ENCODE results near the gene FCGR3A.
"Not testable (repeated sequence)": the region's sequence is repeated elsewhere in the genome, so short reads cannot be mapped to it uniquely, and the experiment has no call there.

- TF ChIP-seq GABPA (IDR thresholded peaks at IDR 0.05; ENCODE audit: borderline replicate concordance, insufficient read depth, low read length); SIN3A (conservative IDR thresholded peaks at IDR 0.05 in 1 of 2, IDR thresholded peaks at IDR 0.05 in 1 of 2; ENCODE audit: low read depth in 1 of 2, low read length in 2 of 2); HDAC6 (IDR thresholded peaks at IDR 0.05; ENCODE audit: low read depth, low read length); ASH2L (IDR thresholded peaks at IDR 0.05; ENCODE audit: low read length); ZNF274 (IDR thresholded peaks at IDR 0.05; ENCODE audit: borderline replicate concordance, extremely low read depth, low read length); TAF1 (IDR thresholded peaks at IDR 0.05; ENCODE audit: low read depth, low read length); EZH2 (IDR thresholded peaks at IDR 0.05; ENCODE audit: low read depth, low read length, severe bottlenecking): not testable (repeated sequence)
- TF ChIP-seq, protein P1, sequence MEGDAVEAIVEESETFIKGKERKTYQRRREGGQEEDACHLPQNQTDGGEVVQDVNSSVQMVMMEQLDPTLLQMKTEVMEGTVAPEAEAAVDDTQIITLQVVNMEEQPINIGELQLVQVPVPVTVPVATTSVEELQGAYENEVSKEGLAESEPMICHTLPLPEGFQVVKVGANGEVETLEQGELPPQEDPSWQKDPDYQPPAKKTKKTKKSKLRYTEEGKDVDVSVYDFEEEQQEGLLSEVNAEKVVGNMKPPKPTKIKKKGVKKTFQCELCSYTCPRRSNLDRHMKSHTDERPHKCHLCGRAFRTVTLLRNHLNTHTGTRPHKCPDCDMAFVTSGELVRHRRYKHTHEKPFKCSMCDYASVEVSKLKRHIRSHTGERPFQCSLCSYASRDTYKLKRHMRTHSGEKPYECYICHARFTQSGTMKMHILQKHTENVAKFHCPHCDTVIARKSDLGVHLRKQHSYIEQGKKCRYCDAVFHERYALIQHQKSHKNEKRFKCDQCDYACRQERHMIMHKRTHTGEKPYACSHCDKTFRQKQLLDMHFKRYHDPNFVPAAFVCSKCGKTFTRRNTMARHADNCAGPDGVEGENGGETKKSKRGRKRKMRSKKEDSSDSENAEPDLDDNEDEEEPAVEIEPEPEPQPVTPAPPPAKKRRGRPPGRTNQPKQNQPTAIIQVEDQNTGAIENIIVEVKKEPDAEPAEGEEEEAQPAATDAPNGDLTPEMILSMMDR (IDR thresholded peaks at IDR 0.05; ENCODE audit: control extremely low read depth in 1 of 3, insufficient read depth in 1 of 3, low read depth in 1 of 3, low read length in 3 of 3): not testable (repeated sequence)
- TF ChIP-seq, protein P2, sequence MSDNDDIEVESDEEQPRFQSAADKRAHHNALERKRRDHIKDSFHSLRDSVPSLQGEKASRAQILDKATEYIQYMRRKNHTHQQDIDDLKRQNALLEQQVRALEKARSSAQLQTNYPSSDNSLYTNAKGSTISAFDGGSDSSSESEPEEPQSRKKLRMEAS (IDR thresholded peaks at IDR 0.05): not testable (repeated sequence)
Observed at GRCh38 chr1:161528550-161528949, 21.1 kb downstream of the FCGR3A start.

Data from H1 (cell line).